DMS 273 (cell line): ENCODE results near the gene FSIP1.
A peak's percentile ranks its signal among the peaks of the same experiment; 100 is the strongest.

Experiments used
- DNase-seq: peaks from one replicate; lab custom pipeline; 2025; ENCODE audit not compliant: unreplicated experiment; lab: John Stamatoyannopoulos, UW

Gene FSIP1

GRCh38 chr15:39556461-39556860 is 226.2 kb downstream of the FSIP1 start:
- peak; percentile 91 for DNase-seq

DNA sequence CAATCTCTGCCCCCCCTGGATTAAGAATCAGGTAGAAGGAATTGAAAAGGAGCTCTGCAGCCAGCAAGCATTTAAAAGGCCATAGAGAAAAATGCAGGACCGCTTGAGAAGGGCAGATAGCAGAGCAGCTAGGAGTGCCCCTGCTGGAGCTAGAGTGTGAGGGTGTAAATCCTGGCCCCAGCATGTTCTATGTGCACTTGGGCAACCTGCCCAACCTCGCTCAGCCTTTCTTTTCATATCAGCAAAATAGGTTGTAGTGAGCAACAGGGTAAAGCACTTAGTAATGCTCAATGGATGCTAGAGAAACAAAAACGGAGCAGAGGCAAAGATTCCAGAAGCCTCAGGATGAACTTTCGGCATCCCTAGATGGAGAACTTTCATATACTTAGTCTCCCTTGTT is 226.8 kb downstream of the FSIP1 start:
- DNase-seq: peak; percentile 74

DNA sequence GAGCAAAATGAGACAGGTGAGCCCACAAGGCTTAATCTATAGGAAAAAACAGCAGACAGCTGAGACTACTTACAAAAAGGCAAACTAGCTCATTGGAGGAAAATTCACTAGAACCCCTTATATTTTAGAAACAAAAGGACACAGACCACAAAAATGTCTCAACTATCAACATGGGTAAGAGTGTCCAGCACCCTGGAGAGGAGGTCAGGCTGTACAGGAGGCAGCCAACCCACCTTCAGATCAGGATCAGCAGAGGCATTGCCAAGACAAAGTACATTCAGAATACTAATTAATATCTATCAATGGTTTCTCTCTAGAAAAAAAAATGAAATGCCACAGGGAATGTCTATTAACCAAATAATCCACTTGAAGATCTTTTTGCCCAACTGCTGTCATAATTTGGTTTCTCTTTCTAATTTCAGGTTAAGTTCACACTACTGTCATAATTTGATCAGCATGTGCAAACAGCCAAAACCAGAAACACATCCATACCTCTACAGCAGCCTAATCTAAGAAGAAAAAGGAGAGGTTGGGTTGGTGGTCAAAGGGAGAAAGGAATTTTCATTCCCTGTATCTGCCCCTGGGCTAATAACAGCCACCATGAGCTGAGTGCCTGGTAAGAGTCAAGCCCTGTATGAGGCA is 227.8 kb downstream of the FSIP1 start:
- DNase-seq: peak; percentile 4

GRCh38 chr15:39553947-39554693 is 228.5 kb downstream of the FSIP1 start:
- peak; percentile 52 for DNase-seq

DNA sequence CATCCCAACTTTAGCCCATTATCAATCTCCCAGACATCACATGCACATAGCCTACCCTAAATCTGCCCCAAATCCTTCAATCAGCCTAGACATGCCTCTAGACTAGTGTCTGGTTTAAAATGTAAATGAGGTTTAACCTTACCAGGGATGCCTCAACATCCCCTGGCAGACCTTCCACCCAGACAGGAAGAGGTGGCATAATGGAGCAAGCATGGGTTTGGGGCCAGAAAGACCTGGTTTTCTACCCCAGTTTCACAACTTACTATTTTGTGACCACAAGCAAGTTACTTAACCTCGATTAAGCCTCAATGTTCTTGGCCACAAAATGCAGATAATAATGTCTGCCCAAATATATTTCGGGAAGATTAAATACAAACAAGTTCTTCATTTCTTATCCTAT is 230.1 kb downstream of the FSIP1 start:
- DNase-seq: no peak

GRCh38 chr15:39551476-39551875 is 231.2 kb downstream of the FSIP1 start:
- DNase-seq: no peak
